Uterus (tissue), 2 donors: ENCODE data around the gene DUSP7.

ENCODE experiments used
- CTCF ChIP-seq, 4 experiments: fragments of 200-600 bp in 2 of 4; fragments of 450-650 bp in 2 of 4; sonication (generic) in 2 of 4; IDR thresholded peaks; one replicate each; pipeline ENCODE4 v1.5.1; 2016 to 2019; ENCODE audit warnings: antibody characterized with exemption in 4 of 4, mild to moderate bottlenecking in 2 of 4, moderate library complexity in 1 of 4
- POLR2A ChIP-seq, 2 donors: fragments of 450-650 bp; IDR thresholded peaks; one replicate each; pipeline ENCODE4 v1.6.1; 2016; ENCODE audit warnings: antibody characterized with exemption in 2 of 2, mild to moderate bottlenecking in 1 of 2, moderate library complexity in 1 of 2

- TF ChIP-seq CTCF (IDR thresholded peaks at IDR 0.05) (no peak), POLR2A (IDR thresholded peaks at IDR 0.05) (no peak)
These were observed 33.9 kb downstream of the DUSP7 start for GRCh38 chr3:52022323-52023100.
